HCT116 (cell line): ENCODE measurements around the gene ATCAY. TPM values are rescaled to one million over a fixed set of nuclear protein-coding genes. Genes with fewer than 3 reads are reported as not detected.
A peak's percentile ranks its signal among the peaks of the same experiment; 100 is the strongest.
"Not testable (repeated sequence)": the region's sequence is repeated elsewhere in the genome, so short reads cannot be mapped to it uniquely, and the experiment has no call there.

Experiments
- ATAC-seq: fragments of 200-7000 bp; cut with Tn5 transposase; 2 replicates; pipeline ENCODE4 v1.9.1; 2020; ENCODE audit warnings: mild to moderate bottlenecking, moderate library complexity
- BruUV-seq: library from RNA; stranded (reverse); fragments of 400-500 nt; replicated peaks from 2 replicates; lab custom pipeline; 2021; lab: Mats Ljungman, UMichigan
- CTCF ChIA-PET: fragments of 300-600 bp; sonication (Branson Sonifier 250); formaldehyde crosslinking; loops from one replicate; lab custom pipeline; 2021; ENCODE audit warnings: antibody characterized with exemption; lab: Charles Lee
- POLR2A ChIA-PET: fragments of 300-600, 350-600 bp; sonication (Branson Sonifier 250); formaldehyde crosslinking; loops from one replicate; lab custom pipeline; 2021; ENCODE audit warnings: antibody characterized with exemption; lab: Charles Lee
- RAD21 ChIA-PET, 2 experiments: fragments of 300-600 bp; sonication (Branson Sonifier 250); formaldehyde crosslinking; loops; one replicate each; lab custom pipeline; 2023; ENCODE audit warnings: low total read pairs in 2 of 2; ENCODE audit not compliant: uncharacterized antibody in 2 of 2, unreplicated experiment in 2 of 2, low non-redundant PET in 1 of 2; lab: Charles Lee
- DNase-seq: peaks from one replicate; pipeline ENCODE4 v3.0.0-alpha.2; 2010; ENCODE audit warnings: low read depth, low spot score
- H2AFZ ChIP-seq: fragments of 200-600 bp; shearing (Covaris generic), sonication (generic); 2 replicates; pipeline ENCODE4 v1.6.1; 2017; ENCODE audit warnings: low read depth, mixed run types, mixed read lengths, antibody characterized with exemption, low read length; ENCODE audit not compliant: poor library complexity, severe bottlenecking
- H3K27ac ChIP-seq: 2 replicates; pipeline ENCODE4 v1.5.1; 2012; ENCODE audit warnings: low read depth, low read length
- H3K27me3 ChIP-seq: fragments of 200-600 bp; sonication (generic); 2 replicates; pipeline ENCODE4 v1.6.1; 2016; ENCODE audit warnings: mixed run types, low read length, mixed read lengths; ENCODE audit not compliant: insufficient read depth
- H3K36me3 ChIP-seq, 2 experiments: fragments of 200-500 bp in 1 of 2; fragments of 200-600 bp in 1 of 2; sonication (Bioruptor generic) in 1 of 2; sonication (generic) in 1 of 2; 2 replicates each; pipeline versions ENCODE4 v1.5.1 to v1.6.1; 2014 to 2016; ENCODE audit warnings: low read length in 2 of 2, inconsistent platforms in 1 of 2, mixed read lengths in 1 of 2, mixed run types in 1 of 2; ENCODE audit not compliant: insufficient read depth in 2 of 2, control insufficient read depth in 1 of 2
- H3K4me1 ChIP-seq, 2 experiments: fragments of 200-600 bp in 1 of 2; sonication (generic) in 1 of 2; 2 replicates each; pipeline versions ENCODE4 v1.5.1 to v1.6.1; 2012 to 2017; ENCODE audit warnings: low read length in 2 of 2, inconsistent platforms in 1 of 2, mild to moderate bottlenecking in 1 of 2, mixed read lengths in 1 of 2, mixed run types in 1 of 2, moderate library complexity in 1 of 2; ENCODE audit not compliant: insufficient read depth in 2 of 2, control insufficient read depth in 1 of 2
- H3K4me2 ChIP-seq: fragments of 200-600 bp; sonication (generic); 2 replicates; pipeline ENCODE4 v1.6.1; 2017; ENCODE audit warnings: mixed run types, low read length, mixed read lengths
- H3K4me3 ChIP-seq, 2 experiments: fragments of 200-600 bp in 1 of 2; sonication (generic) in 1 of 2; replicated peaks in 1 of 2; 2 replicates each; pipeline ENCODE4 v1.5.1; 2011 to 2016; ENCODE audit warnings: low read length in 2 of 2, control low read depth in 1 of 2, low read depth in 1 of 2, mild to moderate bottlenecking in 1 of 2, mixed read lengths in 1 of 2, mixed run types in 1 of 2
- H3K79me2 ChIP-seq: fragments of 200-600 bp; sonication (generic); 2 replicates; pipeline ENCODE4 v1.6.1; 2017; ENCODE audit warnings: mild to moderate bottlenecking, mixed run types, low read length, moderate library complexity, mixed read lengths; ENCODE audit not compliant: insufficient read depth
- H3K9ac ChIP-seq: fragments of 200-600 bp; sonication (generic); 2 replicates; pipeline ENCODE4 v1.6.1; 2016; ENCODE audit warnings: low read length, mixed read lengths
- H3K9me2 ChIP-seq: fragments of 200-600 bp; sonication (generic), shearing (Covaris generic); 2 replicates; pipeline ENCODE4 v1.6.1; 2017; ENCODE audit warnings: mixed run types, mild to moderate bottlenecking, moderate library complexity; ENCODE audit not compliant: insufficient read depth
- H3K9me3 ChIP-seq, 2 experiments: fragments of 200-500 bp in 1 of 2; fragments of 200-600 bp in 1 of 2; sonication (Bioruptor generic) in 1 of 2; sonication (generic) in 1 of 2; 2 replicates each; pipeline ENCODE4 v1.6.1; 2014 to 2017; ENCODE audit warnings: low read length in 2 of 2, mixed read lengths in 2 of 2, inconsistent platforms in 1 of 2, low read depth in 1 of 2, mild to moderate bottlenecking in 1 of 2, mixed run types in 1 of 2, moderate library complexity in 1 of 2; ENCODE audit not compliant: control insufficient read depth in 1 of 2, insufficient read depth in 1 of 2
- H4K20me1 ChIP-seq: fragments of 200-600 bp; sonication (generic), shearing (Covaris generic); 2 replicates; pipeline ENCODE4 v1.6.1; 2017; ENCODE audit warnings: mixed run types, mild to moderate bottlenecking, moderate library complexity; ENCODE audit not compliant: insufficient read depth
- CBX3 ChIP-seq: IDR thresholded peaks from 2 replicates; pipeline ENCODE4 v1.6.1; 2012; ENCODE audit warnings: low read depth
- CEBPB ChIP-seq: IDR thresholded peaks from 2 replicates; pipeline ENCODE4 v1.6.1; 2012; ENCODE audit warnings: low read depth
- EGR1 ChIP-seq: IDR thresholded peaks from 2 replicates; pipeline ENCODE4 v1.6.1; 2012; ENCODE audit warnings: low read depth
- ELF1 ChIP-seq: IDR thresholded peaks from 2 replicates; pipeline ENCODE4 v1.6.1; 2012; ENCODE audit warnings: low read depth, borderline replicate concordance
- EZH2 ChIP-seq: fragments of 200-600 bp; sonication (generic); IDR thresholded peaks from 2 replicates; pipeline ENCODE4 v1.6.1; 2017; ENCODE audit warnings: antibody characterized with exemption, mixed run types
- EZH2phosphoT487 ChIP-seq: fragments of 200-600 bp; IDR thresholded peaks from 2 replicates; pipeline ENCODE4 v1.6.1; 2018; ENCODE audit warnings: antibody characterized with exemption, borderline replicate concordance
- JUND ChIP-seq: IDR thresholded peaks from 2 replicates; pipeline ENCODE4 v1.6.1; 2012
- POLR2A ChIP-seq: IDR thresholded peaks from 2 replicates; pipeline ENCODE4 v1.7.0; 2011; ENCODE audit warnings: borderline replicate concordance; ENCODE audit not compliant: insufficient read depth, insufficient read length; ENCODE audit errors: extremely low read depth
- SIN3A ChIP-seq: IDR thresholded peaks from 2 replicates; pipeline ENCODE4 v1.6.1; 2012; ENCODE audit warnings: low read depth
- SP1 ChIP-seq: IDR thresholded peaks from 2 replicates; pipeline ENCODE4 v1.6.1; 2012; ENCODE audit warnings: low read depth
- SRF ChIP-seq: IDR thresholded peaks from 2 replicates; pipeline ENCODE4 v1.6.1; 2012; ENCODE audit warnings: low read depth
- TCF7L2 ChIP-seq: IDR thresholded peaks from 2 replicates; pipeline ENCODE4 v1.7.0; 2011; ENCODE audit warnings: borderline replicate concordance, inconsistent platforms; ENCODE audit not compliant: insufficient read depth, insufficient read length; ENCODE audit errors: extremely low read depth
- YY1 ChIP-seq: IDR thresholded peaks from 2 replicates; pipeline ENCODE4 v1.6.1; 2011; ENCODE audit warnings: low read length, low read depth, moderate library complexity, mild to moderate bottlenecking; ENCODE audit not compliant: insufficient replicate concordance; ENCODE audit errors: extremely low read depth
- ZNF274 ChIP-seq: fragments of 200-500 bp; sonication (Bioruptor generic); IDR thresholded peaks from 2 replicates; pipeline ENCODE4 v1.6.1; 2014; ENCODE audit warnings: mild to moderate bottlenecking, low read depth, low read length, inconsistent platforms
- intact Hi-C: fragments of 100-400 bp; cut with micrococcal nuclease; formaldehyde crosslinking; loops from 2 replicates; pipeline ENCODE4 v1.10.0; 2022
- total RNA-seq: library from RNA; stranded (reverse); gene quantifications from one replicate; pipeline ENCODE4 v1.2.1, GENCODE V29; 2021; ENCODE audit not compliant: unreplicated experiment

The ATCAY gene
- total RNA-seq, 1 experiment from 2014 or later, result not detected

- Histone ChIP-seq H3K79me2 (peaks cover 54% of the 10 kb centered on the region), H3K4me3 (no peak overlapping the region), H2AFZ (no peak overlapping the region)
- no TSS peak for BruUV-seq
- intact Hi-C loops, result no loop called here
- TF ChIP-seq ELF1, result no peak
- TF ChIP-seq JUND, result no peak
- no peak for TF ChIP-seq EZH2
- no peak for TF ChIP-seq SP1
- no peak for TF ChIP-seq ZNF274
- TF ChIP-seq TCF7L2, result no peak
- no peak for TF ChIP-seq EGR1
- no peak for TF ChIP-seq YY1
- no peak for TF ChIP-seq EZH2phosphoT487
- no peak for TF ChIP-seq SRF
- TF ChIP-seq POLR2A, result no peak
- no peak for TF ChIP-seq SIN3A
- TF ChIP-seq CEBPB, result no peak
- TF ChIP-seq CBX3, result no peak
- TF ChIP-seq, all 23 proteins: peak for 0
- DNase-seq (no peak), ATAC-seq (no peak)
- CTCF ChIA-PET, result no interaction called here
- H3K9me3 ChIP-seq, result no peaks in the 10 kb centered on the region
- H3K27me3 ChIP-seq, result no peaks in the 10 kb centered on the region
- H3K9ac ChIP-seq, result no peak overlapping the region
- POLR2A ChIA-PET, result no interaction called here
- peaks cover 12 to 38% of the 10 kb centered on the region in 2 experiments; a peak in 3 of 4 replicates for H3K36me3 ChIP-seq
- RAD21 ChIA-PET, result no interaction called here
- H3K4me2 ChIP-seq, result no peak overlapping the region
- no peaks in the 10 kb centered on the region for H3K9me2 ChIP-seq
- H3K4me1 ChIP-seq, result peaks cover 15 to 28% of the 10 kb centered on the region in 2 experiments
- no peaks in the 10 kb centered on the region for H4K20me1 ChIP-seq
- no peak overlapping the region for H3K27ac ChIP-seq
Observed at GRCh38 chr19:3966051-3967017, 85.8 kb downstream of the ATCAY start.

- intact Hi-C loops, H3K27me3 ChIP-seq, H3K9me3 ChIP-seq, H3K9me2 ChIP-seq, DNase-seq, ATAC-seq, H2AFZ ChIP-seq, BruUV-seq, RAD21 ChIA-PET, H4K20me1 ChIP-seq, H3K4me3 ChIP-seq: not testable (repeated sequence)
- peaks cover 12 to 31% of the 10 kb centered on the region in 2 experiments; a peak in 3 of 4 replicates for H3K36me3 ChIP-seq
- peak overlapping the region; percentile 12; the same call in 1 of the 2 replicates for H3K27ac ChIP-seq
- H3K9ac ChIP-seq, result peak overlapping the region; percentile 99; the same call in 1 of the 2 replicates
- H3K4me1 ChIP-seq, result peaks cover 15 to 30% of the 10 kb centered on the region in 2 experiments
- peak overlapping the region; percentile 83; the same call in 1 of the 2 replicates for H3K4me2 ChIP-seq
- POLR2A ChIA-PET, result interaction anchor here (0.6 to 5.4 kb wide), 6 partner anchors 12 to 116 kb away, joined by 3 to 60 read pairs (median 6); partner anchors contain the start of gene EEF2
- CTCF ChIA-PET, result interaction anchor here (1.3 to 1.4 kb wide), 2 partner anchors 17 to 18 kb away, joined by 3 read pairs; partner anchors contain the start of gene EEF2
- H3K79me2 ChIP-seq, result peaks cover 54% of the 10 kb centered on the region
Observed at GRCh38 chr19:3967983-3968382, 87.5 kb downstream of the ATCAY start.
